Activated CD4-positive, CD25-positive, alpha-beta regulatory T cell treated with anti-CD3 and anti-CD28 coated beads, Interleukin-2, amount 50 U/mL, for 72 hours (primary cell): ENCODE results near the gene ECEL1.
"Not testable (repeated sequence)": the region's sequence is repeated elsewhere in the genome, so short reads cannot be mapped to it uniquely, and the experiment has no call there.

Experiments used
- DNase-seq: peaks from one replicate; pipeline ENCODE4 v3.0.0; 2021

ECEL1 gene

GRCh38 chr2:232458051-232458660 is 29.5 kb downstream of the ECEL1 start:
- no peak for DNase-seq

GRCh38 chr2:232457121-232458011 is 30.3 kb downstream of the ECEL1 start:
- no peak for DNase-seq

- no peak for DNase-seq
Measured at GRCh38 chr2:232456296-232457120, 31.1 kb downstream of the ECEL1 start.

- no peak for DNase-seq
Measured at GRCh38 chr2:232455426-232456255, 32.0 kb downstream of the ECEL1 start, which contains the start of gene ALPI. TSS of gene ALPI (plus strand) at chr2:232456153. CDS start at chr2:232456200, 47 bp downstream.

- DNase-seq, result no peak
Measured at GRCh38 chr2:232454630-232455029, 33.0 kb downstream of the ECEL1 start.

DNA sequence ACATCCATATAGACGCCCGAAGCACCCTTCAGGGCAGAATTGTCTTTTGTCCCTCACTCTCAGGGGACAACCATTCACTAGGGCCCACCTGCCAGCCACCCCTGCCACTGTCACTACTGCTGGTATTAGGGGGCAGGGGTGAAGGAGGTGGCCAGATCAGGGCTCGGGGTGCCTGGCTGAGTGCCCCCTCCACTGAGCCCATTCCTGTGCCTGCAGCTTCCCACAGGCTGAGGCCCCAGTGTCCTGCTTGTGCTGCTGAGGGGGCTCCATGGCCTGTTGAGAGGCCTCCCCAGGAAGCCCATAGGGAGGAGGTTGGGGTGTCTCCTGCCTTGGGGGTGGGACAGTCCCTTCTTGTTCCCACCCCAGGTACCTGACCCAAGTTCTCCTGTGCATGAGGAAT is 36.0 kb downstream of the ECEL1 start:
- DNase-seq, result not testable (repeated sequence)

DNA sequence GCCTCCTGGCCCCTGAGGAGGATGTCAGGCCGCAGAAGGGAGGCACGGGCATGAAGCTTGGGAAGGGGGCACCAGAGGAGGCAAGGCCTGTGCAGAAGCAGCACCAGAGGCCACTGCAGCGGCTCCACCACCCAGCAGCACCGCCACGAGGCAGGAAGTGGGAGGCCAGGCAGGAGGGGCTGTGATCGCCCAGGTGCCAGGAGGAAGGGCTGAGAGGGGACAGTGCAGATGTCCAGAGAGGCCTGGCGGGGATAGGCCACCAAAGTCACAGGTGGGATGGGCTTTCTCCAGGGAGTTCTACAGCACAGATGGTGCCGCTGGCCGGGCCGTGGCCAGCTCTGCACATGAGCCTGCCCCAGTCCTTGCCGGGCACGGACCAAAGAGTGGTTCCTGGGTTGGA is 37.7 kb downstream of the ECEL1 start:
- DNase-seq, result no peak

- DNase-seq, result no peak
Measured at GRCh38 chr2:232448304-232448690, 39.3 kb downstream of the ECEL1 start.

DNA sequence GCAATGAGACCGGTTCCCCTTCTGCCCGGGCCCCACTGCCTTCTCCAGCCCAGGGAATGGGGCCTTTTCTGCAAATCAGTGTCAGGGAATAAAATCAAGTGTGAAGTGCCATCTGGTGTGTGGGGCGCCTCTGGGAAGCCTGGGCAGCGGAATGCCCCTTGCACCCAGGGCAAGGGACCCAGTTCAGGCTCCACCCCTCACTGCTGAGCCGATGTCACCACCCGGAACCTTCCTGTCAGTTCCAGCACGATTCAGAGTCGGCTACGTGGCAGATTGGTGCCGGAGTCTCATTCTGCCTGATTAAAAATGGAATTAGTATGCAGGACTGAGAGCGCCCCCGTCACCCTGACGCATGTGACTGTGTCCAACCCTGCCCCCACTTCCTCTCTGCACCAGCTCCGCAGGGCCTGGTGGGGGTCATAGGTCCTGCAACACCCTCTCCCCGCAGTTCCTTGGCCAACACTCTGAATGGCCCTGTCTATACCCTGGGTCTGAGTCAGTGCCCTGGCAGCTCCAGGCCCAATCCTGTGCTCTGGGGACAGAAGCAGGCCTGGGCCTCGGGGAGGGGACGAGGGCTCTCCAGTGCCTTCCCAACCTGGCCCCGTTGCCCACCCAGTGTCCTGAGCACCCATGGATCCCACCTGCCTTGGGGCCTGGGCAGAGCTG is 39.9 kb downstream of the ECEL1 start:
- no peak for DNase-seq

- DNase-seq, result no peak
Measured at GRCh38 chr2:232447091-232447620, 40.5 kb downstream of the ECEL1 start.

DNA sequence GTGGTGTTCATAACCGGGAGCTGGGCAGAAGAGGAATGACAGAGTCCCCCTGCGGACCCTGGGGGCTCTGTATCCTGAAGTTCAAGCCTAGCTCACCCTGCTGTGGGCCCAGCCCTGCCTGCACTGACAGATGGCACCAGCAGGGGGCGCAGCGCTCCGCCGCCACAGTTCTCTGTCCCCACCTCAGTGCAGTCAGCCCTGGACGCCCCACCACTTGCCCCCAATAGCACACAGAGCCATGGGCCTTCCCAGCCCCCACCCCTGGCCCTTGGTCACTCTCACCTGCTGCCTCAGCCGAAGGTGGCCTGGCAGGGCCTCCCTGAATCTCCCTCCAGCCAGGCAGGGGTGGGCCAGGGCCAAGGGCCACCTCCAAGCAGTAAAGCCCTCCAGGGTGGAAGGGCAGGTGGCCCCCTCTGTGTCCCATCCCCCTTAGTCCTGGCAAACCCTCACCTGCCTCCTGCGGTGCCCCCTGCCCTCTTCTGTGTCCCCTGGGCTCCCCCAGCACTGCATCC is 41.3 kb downstream of the ECEL1 start:
- not testable (repeated sequence) for DNase-seq

DNA sequence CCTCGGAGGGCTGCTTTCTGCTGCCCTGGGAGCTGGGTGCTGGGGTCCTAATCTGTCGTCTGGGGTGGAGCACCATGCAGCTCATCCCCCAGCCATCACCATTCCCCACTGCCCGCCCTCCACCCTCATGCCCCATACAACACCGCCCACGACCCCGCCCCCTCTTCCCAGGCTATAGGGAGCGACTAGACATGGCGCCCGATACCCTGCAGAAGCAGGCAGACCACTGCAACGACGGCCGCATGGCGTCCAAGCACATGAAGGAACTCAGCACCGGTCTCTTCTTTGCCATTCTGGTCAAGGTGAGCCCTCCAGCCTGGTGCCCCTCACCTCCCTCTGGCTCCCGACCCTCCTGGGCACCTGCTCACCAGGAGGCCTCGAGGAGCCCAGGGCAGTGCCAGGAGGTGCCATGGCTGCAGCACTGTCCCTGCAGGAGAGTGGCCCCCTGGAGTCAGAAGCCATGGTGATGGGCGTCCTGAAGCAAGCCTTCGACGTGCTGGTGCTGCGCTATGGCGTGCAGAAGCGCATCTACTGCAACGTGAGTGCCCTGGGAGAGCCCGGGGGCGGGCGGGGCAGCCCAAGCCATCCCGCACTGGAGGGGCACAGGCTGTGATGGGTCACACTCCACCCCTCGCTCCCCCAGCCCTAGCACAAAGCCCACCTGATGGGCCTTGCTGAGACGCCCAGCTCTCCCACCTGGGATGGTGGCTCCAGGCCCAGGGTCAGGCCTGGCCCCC is 42.3 kb downstream of the ECEL1 start:
- DNase-seq, result not testable (repeated sequence)

- peak; percentile 71 for DNase-seq
Measured at GRCh38 chr2:232444409-232445148, 43.1 kb downstream of the ECEL1 start.

DNA sequence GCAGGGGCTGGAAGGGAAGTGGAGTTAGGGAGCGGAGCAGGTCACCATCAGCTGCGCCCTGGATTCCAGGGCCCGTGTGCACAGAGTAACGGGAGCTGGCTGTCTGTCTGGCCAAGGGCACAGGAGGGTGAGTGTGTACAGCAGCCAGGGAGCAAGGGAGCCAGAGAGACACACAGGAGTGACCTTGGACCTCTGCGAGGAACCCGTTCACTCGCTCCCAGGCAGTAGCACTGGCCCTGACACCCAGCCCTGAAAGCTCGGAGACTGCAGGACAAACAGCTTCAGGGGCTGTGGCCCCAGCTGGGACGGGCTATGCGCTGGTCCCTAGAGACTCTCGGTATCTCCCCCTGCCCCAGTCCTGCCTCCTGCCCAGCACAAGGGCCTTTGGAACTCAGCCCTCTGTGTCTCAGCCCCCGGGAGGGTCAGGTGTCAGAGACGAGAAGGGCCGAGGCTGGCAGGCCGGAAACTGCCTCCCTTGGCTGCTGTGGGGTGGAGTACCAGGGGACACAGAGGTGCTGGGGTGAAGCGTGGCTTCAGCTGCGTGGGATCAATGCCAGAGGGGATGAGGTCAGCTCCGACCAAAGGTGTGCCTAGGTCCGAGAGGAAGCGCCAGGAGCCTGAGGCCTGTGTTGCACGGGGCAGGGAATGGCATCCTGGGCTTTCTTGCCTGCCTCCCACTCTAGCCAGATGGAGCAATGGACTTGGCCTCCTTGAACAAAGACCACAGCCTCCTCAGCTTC is 43.8 kb downstream of the ECEL1 start:
- DNase-seq, result not testable (repeated sequence)

DNA sequence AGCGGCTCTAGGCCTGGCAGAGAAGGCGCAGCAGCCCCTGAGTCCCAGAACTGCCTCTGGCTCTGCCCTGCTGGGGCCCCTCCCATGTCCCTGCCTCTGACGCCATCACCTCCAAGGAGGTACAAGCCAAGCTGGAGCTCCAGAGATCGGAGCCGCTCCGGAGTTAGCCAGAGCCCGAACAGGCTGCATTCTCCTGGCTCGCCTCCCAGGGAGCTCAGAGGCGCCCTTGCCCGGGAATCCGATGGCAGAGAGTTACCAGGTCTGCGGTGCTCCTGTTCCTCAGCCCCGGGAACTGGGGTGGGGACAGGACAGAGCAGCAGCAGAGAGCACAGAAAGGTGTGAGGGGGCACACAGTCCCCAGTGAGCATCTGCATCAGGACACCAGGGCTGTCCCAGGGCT is 44.6 kb downstream of the ECEL1 start:
- DNase-seq, result not testable (repeated sequence)

- DNase-seq, result not testable (repeated sequence)
Measured at GRCh38 chr2:232442431-232442830, 45.2 kb downstream of the ECEL1 start.

DNA sequence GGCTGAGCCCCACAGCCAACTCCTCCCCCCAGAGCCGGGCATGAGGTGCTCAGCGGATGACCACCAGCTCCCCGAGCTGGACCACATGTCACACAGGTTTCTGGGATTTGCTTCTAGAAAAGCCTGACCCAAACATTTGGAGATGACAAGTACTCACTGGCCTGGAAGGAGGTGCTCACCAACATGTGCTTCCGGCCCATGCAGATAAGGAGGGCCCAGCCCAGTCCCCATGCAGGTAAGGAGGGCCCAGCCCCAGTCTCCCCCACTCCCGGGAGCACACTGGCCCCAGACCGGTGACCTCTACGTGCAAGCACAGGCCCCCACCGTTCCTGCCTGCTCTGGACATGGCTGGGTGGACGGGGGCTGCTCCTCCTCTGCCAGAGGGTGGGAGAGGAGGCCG is 45.7 kb downstream of the ECEL1 start:
- DNase-seq, result not testable (repeated sequence)

- DNase-seq, result no peak
Measured at GRCh38 chr2:232441147-232441651, 46.4 kb downstream of the ECEL1 start.
